ENCODE results near the gene VAV2.

GRCh38 chr9:133889584-133890301 lies 102.4 kb downstream of the VAV2 start:
- TF ChIP-seq ETV6 (IDR thresholded peaks at IDR 0.05; ENCODE audit: borderline replicate concordance in 1 of 2, low read depth in 2 of 2, low read length in 1 of 2) = no peak
- no peak for TF ChIP-seq ETV6 (CRISPR knock-in tag; IDR thresholded peaks at IDR 0.05; ENCODE audit: borderline replicate concordance)
- no peak for TF ChIP-seq TBL1XR1 (IDR thresholded peaks at IDR 0.05; ENCODE audit: low read length in 2 of 2)
- no peak for TF ChIP-seq REST (IDR thresholded peaks at IDR 0.05; ENCODE audit: borderline replicate concordance)
- TF ChIP-seq REST (CRISPR knock-in tag; IDR thresholded peaks at IDR 0.05; ENCODE audit: low read depth) = no peak
- TF ChIP-seq ZNF274 (IDR thresholded peaks at IDR 0.05; ENCODE audit: borderline replicate concordance, low read depth, low read length) = no peak
- TF ChIP-seq FUS (optimal IDR thresholded peaks at IDR 0.05; ENCODE audit: low read depth, low read length) = no peak
- TF ChIP-seq SAFB (IDR thresholded peaks at IDR 0.05; ENCODE audit: borderline replicate concordance, low read depth, low read length) = no peak
- no peak for TF ChIP-seq SMC3 (conservative IDR thresholded peaks at IDR 0.05; ENCODE audit: insufficient read depth, low read depth, low read length)

Data from K562 (cell line).